T-helper 17 cell (primary cell): ENCODE results near the gene THG1L. TPM values are rescaled to one million over a fixed set of nuclear protein-coding genes. Genes with fewer than 3 reads are reported as not detected.
"Not testable (repeated sequence)": the region's sequence is repeated elsewhere in the genome, so short reads cannot be mapped to it uniquely, and the experiment has no call there.

Experiments used
- ATAC-seq: fragments of 150-1000 bp; cut with Tn5 transposase; 2 replicates; pipeline ENCODE4 v1.10.0; 2021; ENCODE audit warnings: mild to moderate bottlenecking, moderate library complexity
- DNase-seq, 3 donors: peaks; one replicate each; pipeline versions ENCODE4 v3.0.0 to v3.0.0-alpha.2; 2020 to 2021
- H3K9me3 ChIP-seq: one replicate; pipeline ENCODE4 v1.7.0; 2013; ENCODE audit warnings: low read length, mild to moderate bottlenecking; ENCODE audit not compliant: control insufficient read depth, poor library complexity, severe bottlenecking
- H3K27ac Mint-ChIP-seq: one replicate; pipeline ENCODE4 v1.8.0; 2022; ENCODE audit warnings: mild to moderate bottlenecking, moderate library complexity, mixed read lengths
- H3K27me3 Mint-ChIP-seq: one replicate; pipeline ENCODE4 v1.8.0; 2022; ENCODE audit warnings: mixed read lengths
- H3K36me3 Mint-ChIP-seq: one replicate; pipeline ENCODE4 v1.8.0; 2022; ENCODE audit warnings: low read depth, mixed read lengths
- H3K4me1 Mint-ChIP-seq: one replicate; pipeline ENCODE4 v1.8.0; 2022; ENCODE audit warnings: mild to moderate bottlenecking, mixed read lengths
- H3K4me3 Mint-ChIP-seq: one replicate; pipeline ENCODE4 v1.8.0; 2022; ENCODE audit warnings: mild to moderate bottlenecking, moderate library complexity, mixed read lengths
- total RNA-seq, 4 donors: library from RNA in 2 of 4; stranded (reverse) in 2 of 4; gene quantifications; one replicate each; pipeline ENCODE4 v1.2.3 and lab custom pipeline; 2022 to 2026

Gene THG1L
- 1 to 10 TPM; 5.2 to 5.5 TPM for total RNA-seq
- 8.6 to 20.6 reads per million in 2 donors for total RNA-seq (lab: John Stamatoyannopoulos, UW)

- Mint-ChIP-seq H3K27ac (peak within 1 kb of the TSS; percentile 92), H3K27me3 (no peaks in the 10 kb centered on the region), H3K36me3 (no peaks in the 10 kb centered on the region), H3K4me1 (peaks cover 13% of the 10 kb centered on the region), H3K4me3 (peak within 1 kb of the TSS; percentile 93)
- peak; percentile 97 for ATAC-seq
- DNase-seq: peak; percentile 89 to 98 (median 93)
- no peaks in the 10 kb centered on the region for H3K9me3 ChIP-seq
Measured at GRCh38 chr5:157731272-157732129, at the start of gene THG1L. Gene THG1L, plus strand, starts transcription at chr5:157731420. Its CDS starts 21 bp downstream, at chr5:157731441.

DNA sequence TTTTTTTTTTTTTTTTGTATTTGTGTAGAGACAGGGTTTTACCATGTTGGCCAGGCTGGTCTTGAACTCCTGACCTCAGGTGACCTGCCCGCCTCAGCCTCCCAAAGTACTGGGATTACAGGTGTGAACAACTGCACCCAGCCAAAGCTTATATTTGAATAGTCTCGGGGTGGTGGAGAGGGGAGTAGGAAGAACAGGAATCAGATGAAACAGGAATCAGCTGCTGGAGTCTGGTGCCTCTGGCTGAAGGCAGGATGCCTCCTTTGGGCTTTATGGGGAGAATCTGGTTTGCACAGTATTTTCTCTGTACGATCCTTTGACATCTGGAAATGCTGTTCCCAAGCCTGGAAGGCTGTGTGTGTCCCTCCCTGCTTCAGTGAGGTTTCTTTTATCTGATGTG, 49.0 kb upstream of the THG1L start:
- Mint-ChIP-seq H3K4me1 (peaks cover 4% of the 10 kb centered on the region), H3K36me3 (no peaks in the 10 kb centered on the region), H3K27ac (no peak overlapping the region), H3K27me3 (no peaks in the 10 kb centered on the region), H3K4me3 (no peak overlapping the region)
- no peaks in the 10 kb centered on the region for H3K9me3 ChIP-seq
- ATAC-seq (no peak), DNase-seq (no peak)

DNA sequence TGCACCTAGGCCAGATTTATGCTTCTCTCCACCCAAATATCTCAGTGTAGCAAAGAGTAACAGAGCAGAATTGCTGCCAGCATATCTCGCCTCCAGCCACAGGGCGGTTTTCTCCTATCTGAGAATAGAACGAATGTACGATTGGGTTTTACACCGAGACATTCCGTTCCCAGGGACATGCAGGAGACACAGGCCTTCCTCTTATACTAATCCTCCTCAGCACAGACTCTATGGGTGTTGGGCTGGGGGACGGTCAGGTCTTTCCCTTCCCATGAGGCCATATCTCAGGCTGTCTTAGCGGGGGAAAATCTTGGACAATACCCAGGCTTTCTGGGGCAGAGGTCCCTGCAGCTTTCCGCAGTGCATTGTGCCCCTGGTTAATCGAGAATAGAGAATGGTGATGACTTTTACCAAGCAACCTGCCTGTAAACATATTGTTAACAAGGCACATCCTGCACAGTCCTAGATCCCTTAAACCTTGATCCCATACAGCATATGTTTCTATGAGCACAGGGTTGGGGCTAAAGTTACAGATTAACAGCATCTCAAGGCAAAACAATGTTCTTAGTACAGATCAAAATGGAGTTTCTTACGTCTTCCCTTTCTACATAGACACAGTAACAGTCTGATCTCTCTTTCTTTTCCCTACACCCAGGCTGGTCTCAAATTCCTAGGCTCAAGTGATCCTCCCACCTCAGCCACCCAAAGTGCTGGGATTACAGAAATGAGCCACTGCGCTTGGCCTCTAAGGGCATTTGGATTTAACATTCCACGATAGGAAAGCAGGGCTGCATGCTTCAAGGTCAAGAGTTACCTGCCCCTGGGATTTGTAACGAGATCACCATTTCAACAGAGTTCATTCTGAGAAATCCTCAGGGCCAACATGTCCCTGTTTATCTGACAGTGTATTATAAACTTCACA, 44.7 kb upstream of the THG1L start:
- not testable (repeated sequence) for H3K4me1 Mint-ChIP-seq, H3K27me3 Mint-ChIP-seq, H3K4me3 Mint-ChIP-seq, H3K36me3 Mint-ChIP-seq, ATAC-seq, DNase-seq, H3K9me3 ChIP-seq, H3K27ac Mint-ChIP-seq

DNA sequence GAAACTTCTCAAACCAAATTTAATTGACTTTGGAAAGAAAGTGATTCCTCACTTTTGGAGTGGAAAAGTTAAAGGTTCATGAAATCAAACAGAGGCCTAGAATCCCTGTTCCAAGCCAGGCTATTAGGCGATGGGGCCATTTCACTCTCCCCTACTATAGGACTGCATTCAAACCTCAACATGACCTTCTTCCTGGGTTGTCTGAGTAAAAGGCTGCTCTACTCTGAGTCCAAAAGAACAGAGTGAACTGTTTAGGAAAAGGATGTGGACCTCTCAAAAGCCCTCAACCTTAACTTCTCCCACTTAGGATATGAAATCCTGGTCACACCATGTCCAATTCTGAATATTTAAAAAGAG, 44.0 kb upstream of the THG1L start:
- DNase-seq: no peak
- no peak overlapping the region for H3K4me3 Mint-ChIP-seq
- H3K9me3 ChIP-seq: no peaks in the 10 kb centered on the region
- H3K27me3 Mint-ChIP-seq: no peaks in the 10 kb centered on the region
- no peaks in the 10 kb centered on the region for H3K36me3 Mint-ChIP-seq
- no peak for ATAC-seq
- H3K4me1 Mint-ChIP-seq: no peaks in the 10 kb centered on the region
- H3K27ac Mint-ChIP-seq: no peak overlapping the region

- Mint-ChIP-seq H3K27ac (no peak overlapping the region), H3K4me3 (no peak overlapping the region), H3K36me3 (no peaks in the 10 kb centered on the region), H3K4me1 (peaks cover 1% of the 10 kb centered on the region), H3K27me3 (peaks cover 6% of the 10 kb centered on the region)
- peak; percentile 75 for ATAC-seq
- DNase-seq: peak; percentile 23 to 38 (median 28)
- H3K9me3 ChIP-seq: no peaks in the 10 kb centered on the region
Measured at GRCh38 chr5:157689942-157690689, 41.1 kb upstream of the THG1L start.

DNA sequence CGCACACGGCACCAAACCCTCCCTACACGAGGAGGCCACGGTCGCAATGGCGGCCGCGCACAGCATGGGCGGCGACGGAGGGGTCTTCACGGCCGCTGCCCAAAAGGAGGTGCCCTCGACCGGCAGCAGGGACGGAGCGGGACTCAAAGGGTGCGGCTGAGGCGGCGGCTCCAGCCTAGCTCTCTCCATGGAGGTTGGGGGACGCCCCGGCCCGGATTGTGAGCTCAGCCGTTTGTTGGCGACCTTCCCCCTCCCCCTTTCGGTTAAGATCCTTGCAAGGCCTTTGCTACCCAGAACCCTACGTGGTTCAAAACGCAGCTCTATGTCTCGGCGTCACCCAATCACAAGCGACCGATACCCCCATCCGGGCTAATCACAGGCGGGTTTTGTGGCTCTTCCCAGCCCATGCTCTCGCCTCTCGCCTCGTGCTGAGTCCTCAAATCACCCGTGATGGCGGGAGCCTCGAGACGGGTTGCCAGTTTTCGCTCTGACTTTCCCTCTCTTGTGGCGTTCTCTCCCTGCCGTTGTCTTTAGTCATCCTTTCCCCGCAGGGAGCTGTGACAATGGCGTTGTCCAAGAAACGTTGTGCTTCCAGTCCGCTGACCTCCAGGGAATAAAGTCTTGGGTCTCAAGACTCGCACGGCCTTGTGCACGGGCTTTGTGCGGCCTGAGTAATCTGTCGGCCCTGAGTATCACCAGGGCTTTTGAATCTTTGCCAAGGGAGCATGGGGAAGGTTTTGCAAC, 40.4 kb upstream of the THG1L start:
- DNase-seq (no peak), ATAC-seq (no peak)
- no peak overlapping the region for H3K4me3 Mint-ChIP-seq
- peaks cover 2% of the 10 kb centered on the region for H3K4me1 Mint-ChIP-seq
- no peaks in the 10 kb centered on the region for H3K9me3 ChIP-seq
- H3K27me3 Mint-ChIP-seq: peaks cover 7% of the 10 kb centered on the region
- H3K36me3 Mint-ChIP-seq: no peaks in the 10 kb centered on the region
- no peak overlapping the region for H3K27ac Mint-ChIP-seq

GRCh38 chr5:157693816-157694215, 37.4 kb upstream of the THG1L start:
- not testable (repeated sequence) for ATAC-seq, DNase-seq, H3K27ac Mint-ChIP-seq, H3K27me3 Mint-ChIP-seq, H3K4me3 Mint-ChIP-seq, H3K4me1 Mint-ChIP-seq, H3K9me3 ChIP-seq, H3K36me3 Mint-ChIP-seq

DNA sequence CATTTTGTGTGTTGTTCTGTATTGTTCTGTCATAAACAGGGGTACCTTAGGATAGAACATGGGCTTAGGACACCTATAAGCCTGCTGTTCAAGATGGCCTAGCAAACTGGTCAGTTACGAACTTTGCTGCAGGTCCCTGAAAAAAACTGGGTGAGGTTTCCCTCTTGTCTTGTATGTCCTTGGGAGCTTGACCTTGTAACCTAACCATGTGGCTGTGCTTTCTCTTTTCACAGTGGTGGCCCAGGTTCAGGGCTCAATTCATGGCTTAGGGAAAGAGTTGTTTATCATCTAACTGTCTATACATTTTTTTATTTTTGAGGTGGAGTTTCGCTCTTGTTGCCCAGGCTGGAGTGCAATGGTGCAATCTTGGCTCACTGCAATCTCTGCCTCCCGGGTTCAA, 35.1 kb upstream of the THG1L start:
- not testable (repeated sequence) for ATAC-seq, H3K4me1 Mint-ChIP-seq, H3K36me3 Mint-ChIP-seq, H3K4me3 Mint-ChIP-seq, DNase-seq, H3K9me3 ChIP-seq, H3K27me3 Mint-ChIP-seq, H3K27ac Mint-ChIP-seq

GRCh38 chr5:157698674-157699073, 32.5 kb upstream of the THG1L start:
- H3K4me1 Mint-ChIP-seq, ATAC-seq, H3K9me3 ChIP-seq, H3K4me3 Mint-ChIP-seq, H3K27me3 Mint-ChIP-seq, DNase-seq, H3K27ac Mint-ChIP-seq, H3K36me3 Mint-ChIP-seq: not testable (repeated sequence)

DNA sequence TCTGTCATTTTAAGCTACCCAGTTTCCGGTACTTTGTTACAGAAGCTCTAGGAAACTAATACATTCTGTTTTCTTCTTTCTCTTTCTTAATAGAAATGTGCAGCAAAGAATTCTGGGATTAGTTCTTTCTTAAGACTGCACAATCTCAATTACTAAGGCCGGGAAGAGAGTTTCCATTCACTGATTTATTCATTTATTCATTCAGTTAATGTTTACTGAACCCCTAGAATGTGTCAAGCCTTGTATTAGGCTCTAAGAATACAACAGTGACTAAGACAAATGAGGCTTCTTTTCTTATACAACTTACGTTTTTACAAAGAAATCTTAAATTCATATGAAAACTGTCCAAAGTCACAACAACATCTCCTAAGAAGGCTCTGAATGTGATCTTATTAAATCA, 27.5 kb upstream of the THG1L start:
- Mint-ChIP-seq H3K4me1 (no peaks in the 10 kb centered on the region), H3K4me3 (no peak overlapping the region), H3K27me3 (no peaks in the 10 kb centered on the region)

GRCh38 chr5:157708866-157709265, 22.4 kb upstream of the THG1L start:
- ATAC-seq (no peak), DNase-seq (no peak)
- Mint-ChIP-seq H3K27ac (no peak overlapping the region), H3K4me3 (no peak overlapping the region), H3K4me1 (no peaks in the 10 kb centered on the region), H3K27me3 (no peaks in the 10 kb centered on the region), H3K36me3 (no peaks in the 10 kb centered on the region)
- H3K9me3 ChIP-seq: no peaks in the 10 kb centered on the region

More for the DNA sequence above, 27.5 kb upstream of the THG1L start:
- no peak for ATAC-seq
- Mint-ChIP-seq H3K36me3 (peaks cover 2% of the 10 kb centered on the region), H3K27ac (no peak overlapping the region)
- no peaks in the 10 kb centered on the region for H3K9me3 ChIP-seq
- no peak for DNase-seq

DNA sequence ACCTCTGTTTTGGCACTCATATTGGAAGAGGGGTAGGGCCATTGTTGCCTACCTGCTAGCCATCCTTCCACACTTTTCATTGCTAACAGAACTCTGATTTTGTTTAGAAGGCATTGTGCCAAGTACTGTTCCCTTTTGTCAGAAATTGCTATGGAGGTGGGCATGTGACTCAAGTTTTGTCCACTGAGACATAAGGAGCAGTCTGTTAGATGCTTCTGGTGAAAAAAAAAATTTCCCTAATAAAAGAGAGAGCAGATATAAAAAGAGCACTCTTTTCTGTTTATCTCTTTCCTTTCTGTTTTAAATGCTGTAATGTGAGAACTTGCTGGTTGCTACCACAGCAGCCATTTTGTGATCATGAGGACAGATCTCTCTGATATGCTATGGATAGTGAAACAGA, 21.9 kb upstream of the THG1L start:
- no peak for ATAC-seq

More for the DNA sequence above, 21.9 kb upstream of the THG1L start:
- H3K27me3 Mint-ChIP-seq: no peaks in the 10 kb centered on the region
- no peak for DNase-seq
- H3K36me3 Mint-ChIP-seq: no peaks in the 10 kb centered on the region
- no peak overlapping the region for H3K27ac Mint-ChIP-seq
- no peaks in the 10 kb centered on the region for H3K9me3 ChIP-seq
- no peaks in the 10 kb centered on the region for H3K4me1 Mint-ChIP-seq
- H3K4me3 Mint-ChIP-seq: no peak overlapping the region
